NCI-H146 treated with DMSO at 0.1 percent for 48 hours (cell line): ENCODE results near the gene APC.
A peak's percentile ranks its signal among the peaks of the same experiment; 100 is the strongest.
"Not testable (repeated sequence)": the region's sequence is repeated elsewhere in the genome, so short reads cannot be mapped to it uniquely, and the experiment has no call there.

ENCODE experiments used
- DNase-seq: peaks from one replicate; lab custom pipeline; 2025; ENCODE audit not compliant: unreplicated experiment; lab: John Stamatoyannopoulos, UW

APC gene

GRCh38 chr5:112848116-112848811 lies 110.6 kb downstream of the APC start:
- DNase-seq: peak; percentile 76

GRCh38 chr5:112849912-112850311 lies 112.2 kb downstream of the APC start:
- DNase-seq: no peak

GRCh38 chr5:112854651-112855050 lies 117.0 kb downstream of the APC start:
- DNase-seq: no peak

GRCh38 chr5:112857866-112858265 lies 120.2 kb downstream of the APC start:
- no peak for DNase-seq

- not testable (repeated sequence) for DNase-seq
Observed at GRCh38 chr5:112860571-112860928, 122.9 kb downstream of the APC start.

GRCh38 chr5:112860929-112861637 lies 123.4 kb downstream of the APC start, which contains the start of gene SRP19:
SRP19 (plus strand) TSS chr5:112861287; CDS start chr5:112861377, 90 bp downstream.
- peak; percentile 97 for DNase-seq

- no peak for DNase-seq
Observed at GRCh38 chr5:112861638-112861985, 123.9 kb downstream of the APC start.

- DNase-seq: no peak
Observed at GRCh38 chr5:112862085-112862484, 124.4 kb downstream of the APC start.

GRCh38 chr5:112863549-112863948 lies 125.9 kb downstream of the APC start:
- no peak for DNase-seq

- DNase-seq: no peak
Observed at GRCh38 chr5:112865128-112865527, 127.4 kb downstream of the APC start.

GRCh38 chr5:112866739-112867138 lies 129.1 kb downstream of the APC start:
- DNase-seq: no peak

GRCh38 chr5:112867411-112867810 lies 129.7 kb downstream of the APC start:
- DNase-seq: no peak

- DNase-seq: no peak
Observed at GRCh38 chr5:112869948-112870347, 132.3 kb downstream of the APC start.

- DNase-seq: no peak
Observed at GRCh38 chr5:112870966-112871365, 133.3 kb downstream of the APC start.

- DNase-seq: no peak
Observed at GRCh38 chr5:112876362-112876761, 138.7 kb downstream of the APC start.

GRCh38 chr5:112878101-112878500 lies 140.4 kb downstream of the APC start:
- no peak for DNase-seq

- no peak for DNase-seq
Observed at GRCh38 chr5:112878760-112879159, 141.1 kb downstream of the APC start.

- no peak for DNase-seq
Observed at GRCh38 chr5:112880219-112880964, 142.7 kb downstream of the APC start.

GRCh38 chr5:112883192-112883591 lies 145.5 kb downstream of the APC start:
- DNase-seq: no peak

- DNase-seq: no peak
Observed at GRCh38 chr5:112885001-112885400, 147.3 kb downstream of the APC start.

GRCh38 chr5:112886975-112887374 lies 149.3 kb downstream of the APC start:
- no peak for DNase-seq

GRCh38 chr5:112892066-112892465 lies 154.4 kb downstream of the APC start:
- not testable (repeated sequence) for DNase-seq
